ENCODE data around the gene CHURC1.

CHURC1 gene

GRCh38 chr14:64970776-64971477 lies 56.7 kb downstream of the CHURC1 start:
- H2AFZ ChIP-seq (ENCODE audit: low read length), result no peak overlapping the region
- no peaks in the 10 kb centered on the region for H3F3A ChIP-seq (ENCODE audit: insufficient read depth, low read length)

GRCh38 chr14:64971491-64971942 lies 57.3 kb downstream of the CHURC1 start:
- Histone ChIP-seq H3F3A (ENCODE audit: insufficient read depth, low read length) (no peaks in the 10 kb centered on the region), H3K9me3 (ENCODE audit: low read length) (no peaks in the 10 kb centered on the region), H3K9me2 (ENCODE audit: low read depth, low read length) (no peaks in the 10 kb centered on the region), H3K4me3 (ENCODE audit: low read depth, low read length, poor library complexity, severe bottlenecking) (peak overlapping the region; percentile 58), H3K27me3 (ENCODE audit: insufficient read depth, low read length) (peaks cover 6% of the 10 kb centered on the region; the same call in 1 of the 2 replicates), H3K79me2 (ENCODE audit: insufficient read depth, low read length) (no peaks in the 10 kb centered on the region), H3K27ac (ENCODE audit: low read depth, low read length, poor library complexity, severe bottlenecking) (no peak overlapping the region), H4K20me1 (ENCODE audit: insufficient read depth, low read length) (no peaks in the 10 kb centered on the region), H3K4me1 (ENCODE audit: insufficient read depth, low read length, severe bottlenecking) (peaks cover 11% of the 10 kb centered on the region), H3K36me3 (ENCODE audit: insufficient read depth, low read length) (no peaks in the 10 kb centered on the region), H3K9ac (ENCODE audit: low read length) (peak overlapping the region; percentile 43; the same call in 1 of the 2 replicates), H2AFZ (ENCODE audit: low read length) (no peak overlapping the region), H3K4me2 (ENCODE audit: low read length) (peak overlapping the region; percentile 73)
- TF ChIP-seq CTCF (IDR thresholded peaks at IDR 0.05; ENCODE audit: low read length), result no peak
- TF ChIP-seq EZH2 (IDR thresholded peaks at IDR 0.05; ENCODE audit: borderline replicate concordance, low read length), result no peak

More at GRCh38 chr14:64970776-64971477, 56.7 kb downstream of the CHURC1 start:
- Histone ChIP-seq H3K9me2 (ENCODE audit: low read depth, low read length) (no peaks in the 10 kb centered on the region), H3K4me2 (ENCODE audit: low read length) (no peak overlapping the region), H3K4me3 (ENCODE audit: low read depth, low read length, poor library complexity, severe bottlenecking) (no peak overlapping the region), H4K20me1 (ENCODE audit: insufficient read depth, low read length) (no peaks in the 10 kb centered on the region), H3K4me1 (ENCODE audit: insufficient read depth, low read length, severe bottlenecking) (peaks cover 11% of the 10 kb centered on the region), H3K27me3 (ENCODE audit: insufficient read depth, low read length) (peaks cover 6% of the 10 kb centered on the region; the same call in 1 of the 2 replicates), H3K79me2 (ENCODE audit: insufficient read depth, low read length) (no peaks in the 10 kb centered on the region), H3K36me3 (ENCODE audit: insufficient read depth, low read length) (no peaks in the 10 kb centered on the region), H3K9me3 (ENCODE audit: low read length) (no peaks in the 10 kb centered on the region), H3K27ac (ENCODE audit: low read depth, low read length, poor library complexity, severe bottlenecking) (no peak overlapping the region), H3K9ac (ENCODE audit: low read length) (no peak overlapping the region)
- no peak for TF ChIP-seq EZH2 (IDR thresholded peaks at IDR 0.05; ENCODE audit: borderline replicate concordance, low read length)
- no peak for TF ChIP-seq CTCF (IDR thresholded peaks at IDR 0.05; ENCODE audit: low read length)

- H3K9ac ChIP-seq (ENCODE audit: low read length), result peak within 1 kb of the TSS; percentile 45; the same call in 1 of the 2 replicates
- H3K27ac ChIP-seq (ENCODE audit: low read depth, low read length, poor library complexity, severe bottlenecking), result no peak within 1 kb of the TSS
These were observed 57.9 kb downstream of the CHURC1 start, which contains the start of gene RAB15 for GRCh38 chr14:64971943-64972791. Gene RAB15, minus strand, starts transcription at chr14:64972336. Its CDS starts 260 bp downstream, at chr14:64972076.

More at GRCh38 chr14:64971943-64972791, 57.9 kb downstream of the CHURC1 start, which contains the start of gene RAB15:
- Histone ChIP-seq H2AFZ (ENCODE audit: low read length) (no peak within 1 kb of the TSS), H3K4me3 (ENCODE audit: low read depth, low read length, poor library complexity, severe bottlenecking) (peak within 1 kb of the TSS; percentile 62), H3K9me3 (ENCODE audit: low read length) (no peaks in the 10 kb centered on the region), H3K36me3 (ENCODE audit: insufficient read depth, low read length) (no peaks in the 10 kb centered on the region), H3K79me2 (ENCODE audit: insufficient read depth, low read length) (no peaks in the 10 kb centered on the region), H3K4me1 (ENCODE audit: insufficient read depth, low read length, severe bottlenecking) (peaks cover 11% of the 10 kb centered on the region), H3F3A (ENCODE audit: insufficient read depth, low read length) (no peaks in the 10 kb centered on the region), H3K9me2 (ENCODE audit: low read depth, low read length) (no peaks in the 10 kb centered on the region), H4K20me1 (ENCODE audit: insufficient read depth, low read length) (no peaks in the 10 kb centered on the region), H3K4me2 (ENCODE audit: low read length) (peak within 1 kb of the TSS; percentile 73), H3K27me3 (ENCODE audit: insufficient read depth, low read length) (peaks cover 6% of the 10 kb centered on the region; the same call in 1 of the 2 replicates)
- TF ChIP-seq CTCF (IDR thresholded peaks at IDR 0.05; ENCODE audit: low read length) (no peak), EZH2 (IDR thresholded peaks at IDR 0.05; ENCODE audit: borderline replicate concordance, low read length) (no peak)

Measured in OCI-LY1 (cell line).